Natural killer cell (primary cell): ENCODE data around the gene MAGEB17. TPM values are rescaled to one million over a fixed set of nuclear protein-coding genes. Genes with fewer than 3 reads are reported as not detected.

Source experiments
- ATAC-seq, 3 donors: fragments of 150-1000 bp in 2 of 3; fragments of 200-7000 bp in 1 of 3; cut with Tn5 transposase; 1 replicate in 1 of 3; 2 replicates in 2 of 3; pipeline ENCODE4 v1.10.0; 2021; ENCODE audit warnings: mild to moderate bottlenecking in 2 of 3, moderate library complexity in 2 of 3
- DNase-seq, 2 donors: peaks; one replicate each; pipeline versions ENCODE4 v3.0.0 to v3.0.0-alpha.2; 2013 to 2021; ENCODE audit warnings: mixed read lengths in 1 of 2
- H3K27ac ChIP-seq: one replicate; pipeline ENCODE4 v1.5.1; 2013; ENCODE audit warnings: mild to moderate bottlenecking, low read length
- H3K27me3 ChIP-seq: one replicate; pipeline ENCODE4 v1.6.1; 2013; ENCODE audit warnings: low read length; ENCODE audit not compliant: control insufficient read depth, insufficient read depth
- H3K36me3 ChIP-seq: one replicate; pipeline ENCODE4 v1.6.1; 2013; ENCODE audit warnings: low read length; ENCODE audit not compliant: control insufficient read depth, insufficient read depth
- H3K4me1 ChIP-seq: one replicate; pipeline ENCODE4 v1.6.1; 2013; ENCODE audit warnings: low read length; ENCODE audit not compliant: control insufficient read depth, insufficient read depth
- H3K4me3 ChIP-seq: one replicate; pipeline ENCODE4 v1.5.1; 2013; ENCODE audit warnings: low read length
- H3K9me3 ChIP-seq: one replicate; pipeline ENCODE4 v1.6.1; 2013; ENCODE audit warnings: low read length; ENCODE audit not compliant: control insufficient read depth, insufficient read depth
- H3K27ac Mint-ChIP-seq, 2 donors: one replicate each; pipeline ENCODE4 v1.8.0; 2022; ENCODE audit warnings: mild to moderate bottlenecking in 2 of 2, mixed read lengths in 2 of 2, moderate library complexity in 1 of 2
- H3K27me3 Mint-ChIP-seq, 2 donors: one replicate each; pipeline ENCODE4 v1.8.0; 2022; ENCODE audit warnings: low read depth in 2 of 2, mixed read lengths in 2 of 2
- H3K36me3 Mint-ChIP-seq: one replicate; pipeline ENCODE4 v1.8.0; 2022; ENCODE audit warnings: mixed read lengths
- H3K4me1 Mint-ChIP-seq, 2 donors: one replicate each; pipeline ENCODE4 v1.8.0; 2022; ENCODE audit warnings: mixed read lengths in 2 of 2
- H3K4me3 Mint-ChIP-seq: one replicate; pipeline ENCODE4 v1.8.0; 2022; ENCODE audit warnings: mild to moderate bottlenecking, moderate library complexity, mixed read lengths
- H3K9me3 Mint-ChIP-seq, 2 donors: one replicate each; pipeline ENCODE4 v1.8.0; 2022; ENCODE audit warnings: mixed read lengths in 2 of 2
- CTCF ChIP-seq: fragments of 200-600 bp; IDR thresholded peaks from one replicate; pipeline ENCODE4 v1.8.0; 2022; ENCODE audit warnings: antibody characterized with exemption
- WGBS: methylation state at CpG from one replicate; pipeline ENCODE4 v1.1.7; 2013; ENCODE audit warnings: missing lambda C conversion rate; ENCODE audit not compliant: insufficient coverage; 5-methylcytosine and 5-hydroxymethylcytosine counted together
- intact Hi-C: fragments of 100-400 bp; cut with micrococcal nuclease; formaldehyde crosslinking; loops from one replicate; pipeline ENCODE4 v1.14.2; 2022
- total RNA-seq, 4 donors: library from RNA; stranded (reverse); fragments of 120-200 nt in 1 of 4; gene quantifications; one replicate each; pipeline versions ENCODE4 v1.2.3 to v1.2.4, GENCODE V29; 2013 to 2022

MAGEB17 gene
- total RNA-seq, 3 donors from 2014 or later (not counting 1 experiment from before 2014, with no cell fraction given): not detected

GRCh38 chrX:16207634-16208033 is 40.4 kb downstream of the MAGEB17 start:
- intact Hi-C loops: no loop called here
- Histone ChIP-seq H3K9me3 (no peaks in the 10 kb centered on the region), H3K4me1 (no peaks in the 10 kb centered on the region), H3K27ac (no peak overlapping the region), H3K4me3 (no peak overlapping the region), H3K27me3 (no peaks in the 10 kb centered on the region), H3K36me3 (no peaks in the 10 kb centered on the region)
- TF ChIP-seq CTCF: no peak
- Mint-ChIP-seq H3K4me3 (no peak overlapping the region), H3K36me3 (no peaks in the 10 kb centered on the region), H3K4me1 (no peaks in the 10 kb centered on the region), H3K27ac (no peak overlapping the region), H3K9me3 (peaks cover 0 to 2% of the 10 kb centered on the region in 2 donors), H3K27me3 (peaks cover 0 to 9% of the 10 kb centered on the region in 2 donors)
- ATAC-seq (no peak), DNase-seq (no peak)
- no CpG with 5 or more reads among the region's 1 CpG for WGBS

- Histone ChIP-seq H3K27me3 (no peaks in the 10 kb centered on the region), H3K9me3 (no peaks in the 10 kb centered on the region), H3K4me3 (no peak overlapping the region), H3K27ac (no peak overlapping the region), H3K36me3 (no peaks in the 10 kb centered on the region), H3K4me1 (no peaks in the 10 kb centered on the region)
- Mint-ChIP-seq H3K4me3 (no peak overlapping the region), H3K27me3 (peaks cover 0 to 12% of the 10 kb centered on the region in 2 donors), H3K4me1 (no peaks in the 10 kb centered on the region), H3K36me3 (no peaks in the 10 kb centered on the region), H3K27ac (no peak overlapping the region), H3K9me3 (peaks cover 0 to 2% of the 10 kb centered on the region in 2 donors)
- 89% methylated on average over 3 of the region's 4 CpGs for WGBS
- ATAC-seq: no peak
- intact Hi-C loops: no loop called here
- no peak for TF ChIP-seq CTCF
- no peak for DNase-seq
Measured at GRCh38 chrX:16208601-16209000, 41.3 kb downstream of the MAGEB17 start.

- DNase-seq (no peak), ATAC-seq (no peak)
- Mint-ChIP-seq H3K4me3 (no peak overlapping the region), H3K27ac (no peak overlapping the region), H3K36me3 (no peaks in the 10 kb centered on the region), H3K4me1 (no peaks in the 10 kb centered on the region), H3K9me3 (no peaks in the 10 kb centered on the region), H3K27me3 (peaks cover 0 to 5% of the 10 kb centered on the region in 2 donors)
- H3K4me3 ChIP-seq: no peak overlapping the region
- no peaks in the 10 kb centered on the region for H3K27me3 ChIP-seq
- no peaks in the 10 kb centered on the region for H3K9me3 ChIP-seq
- no peaks in the 10 kb centered on the region for H3K4me1 ChIP-seq
- H3K27ac ChIP-seq: no peak overlapping the region
- intact Hi-C loops: no loop called here
- no CpG with 5 or more reads among the region's 3 CpGs for WGBS
- H3K36me3 ChIP-seq: no peaks in the 10 kb centered on the region
- TF ChIP-seq CTCF: no peak
Measured at GRCh38 chrX:16210061-16210460, 42.8 kb downstream of the MAGEB17 start.

GRCh38 chrX:16212024-16212423 is 44.7 kb downstream of the MAGEB17 start:
- H3K36me3 Mint-ChIP-seq: no peaks in the 10 kb centered on the region
- DNase-seq: no peak
- no peak for TF ChIP-seq CTCF
- peaks cover 0 to 5% of the 10 kb centered on the region in 2 donors for H3K27me3 Mint-ChIP-seq
- no peaks in the 10 kb centered on the region for H3K4me1 ChIP-seq
- no peak overlapping the region for H3K27ac Mint-ChIP-seq
- H3K4me3 Mint-ChIP-seq: no peak overlapping the region
- no peaks in the 10 kb centered on the region for H3K36me3 ChIP-seq
- H3K27me3 ChIP-seq: no peaks in the 10 kb centered on the region
- intact Hi-C loops: no loop called here
- no peak for ATAC-seq
- H3K9me3 Mint-ChIP-seq: no peaks in the 10 kb centered on the region
- WGBS: 100% methylated on average over 1 of the region's 2 CpGs
- H3K4me3 ChIP-seq: no peak overlapping the region
- H3K27ac ChIP-seq: no peak overlapping the region
- no peaks in the 10 kb centered on the region for H3K9me3 ChIP-seq
- no peaks in the 10 kb centered on the region for H3K4me1 Mint-ChIP-seq
